HepG2 (cell line): ENCODE data around the gene SUPT6H. TPM values are rescaled to one million over a fixed set of nuclear protein-coding genes. Genes with fewer than 3 reads are reported as not detected.
A peak's percentile ranks its signal among the peaks of the same experiment; 100 is the strongest.

ENCODE experiments used
- FOSL2 ChIP-seq: sonication (generic); formaldehyde crosslinking; IDR thresholded peaks from 2 replicates; pipeline ENCODE4 v1.4.0; 2020; ENCODE audit warnings: missing genetic modification reagents
- GFI1 ChIP-seq: sonication (generic); formaldehyde crosslinking; IDR thresholded peaks from 2 replicates; pipeline ENCODE4 v1.5.0; 2020; ENCODE audit warnings: missing genetic modification reagents, mild to moderate bottlenecking, borderline replicate concordance
- HMG20B ChIP-seq: conservative IDR thresholded peaks from 2 replicates; pipeline ENCODE4 v1.6.1; 2016; ENCODE audit warnings: missing genetic modification reagents, missing compliant biosample characterization
- HMGA1 ChIP-seq: sonication (generic); formaldehyde crosslinking; conservative IDR thresholded peaks from 2 replicates; pipeline ENCODE4 v1.4.0; 2020; ENCODE audit warnings: missing genetic modification reagents
- HNRNPUL1 ChIP-seq: fragments of 200-400 bp; formaldehyde crosslinking; IDR thresholded peaks from 2 replicates; pipeline ENCODE4 v1.6.1; 2017; ENCODE audit warnings: low read depth, mild to moderate bottlenecking, low read length, moderate library complexity
- KAT8 ChIP-seq: IDR thresholded peaks from 2 replicates; pipeline ENCODE4 v1.6.1; 2016; ENCODE audit warnings: missing genetic modification reagents, missing compliant biosample characterization
- MXI1 ChIP-seq: IDR thresholded peaks from 3 replicates; pipeline ENCODE4 v1.6.1; 2012; ENCODE audit warnings: low read depth, low read length, inconsistent platforms, borderline replicate concordance
- MYC ChIP-seq: sonication (generic); formaldehyde crosslinking; IDR thresholded peaks from 2 replicates; pipeline ENCODE4 v1.9.0; 2021; ENCODE audit warnings: missing genetic modification reagents, borderline replicate concordance
- RARA ChIP-seq: IDR thresholded peaks from 2 replicates; pipeline ENCODE4 v1.6.1; 2016; ENCODE audit warnings: missing genetic modification reagents, missing compliant biosample characterization
- RARG ChIP-seq: sonication (generic); formaldehyde crosslinking; IDR thresholded peaks from 2 replicates; pipeline ENCODE4 v1.4.0; 2020; ENCODE audit warnings: low read depth, mild to moderate bottlenecking, missing genetic modification reagents
- RXRB ChIP-seq: IDR thresholded peaks from 2 replicates; pipeline ENCODE4 v1.6.1; 2016; ENCODE audit warnings: borderline replicate concordance, missing genetic modification reagents, missing compliant biosample characterization
- SP140L ChIP-seq: sonication (generic); formaldehyde crosslinking; IDR thresholded peaks from 2 replicates; pipeline ENCODE4 v1.4.0; 2020; ENCODE audit warnings: missing genetic modification reagents, borderline replicate concordance
- TEAD2 ChIP-seq: sonication (generic); formaldehyde crosslinking; IDR thresholded peaks from 2 replicates; pipeline ENCODE4 v1.9.0; 2021; ENCODE audit warnings: missing genetic modification reagents
- ZBTB42 ChIP-seq: sonication (generic); formaldehyde crosslinking; IDR thresholded peaks from 2 replicates; pipeline ENCODE4 v1.5.0; 2020; ENCODE audit warnings: mild to moderate bottlenecking, missing genetic modification reagents
- ZNF441 ChIP-seq: sonication (generic); formaldehyde crosslinking; IDR thresholded peaks from 2 replicates; pipeline ENCODE4 v1.7.0; 2021; ENCODE audit warnings: missing genetic modification reagents, borderline replicate concordance
- ZNF530 ChIP-seq: sonication (generic); formaldehyde crosslinking; IDR thresholded peaks from 2 replicates; pipeline ENCODE4 v1.5.0; 2020; ENCODE audit warnings: low read depth, mild to moderate bottlenecking, missing genetic modification reagents
- ZNF552 ChIP-seq: sonication (generic); formaldehyde crosslinking; IDR thresholded peaks from 2 replicates; pipeline ENCODE4 v1.9.0; 2022; ENCODE audit warnings: missing genetic modification reagents, mild to moderate bottlenecking, borderline replicate concordance
- ZNF737 ChIP-seq: sonication (generic); formaldehyde crosslinking; IDR thresholded peaks from 2 replicates; pipeline ENCODE4 v1.5.0; 2020; ENCODE audit warnings: missing genetic modification reagents, mild to moderate bottlenecking, borderline replicate concordance
- ZNF841 ChIP-seq: sonication (generic); formaldehyde crosslinking; IDR thresholded peaks from 2 replicates; pipeline ENCODE4 v1.8.1; 2023; ENCODE audit warnings: missing genetic modification reagents, borderline replicate concordance
- ZSCAN20 ChIP-seq: sonication (generic); formaldehyde crosslinking; IDR thresholded peaks from 2 replicates; pipeline ENCODE4 v1.4.0; 2020; ENCODE audit warnings: missing genetic modification reagents, mild to moderate bottlenecking, borderline replicate concordance
- polyA plus RNA-seq, 8 experiments: library from polyadenylated mRNA; depleted of rRNA in 3 of 8; stranded (reverse) in 7 of 8; unstranded in 1 of 8; fragments of >200 nt; fragmentation: Illumina TruSeq in 4 of 8; extraction: Trizol in 4 of 8; gene quantifications; 2 replicates each; pipeline versions ENCODE4 v1.2.1 to v1.2.3, GENCODE V29; 2011 to 2016; ENCODE audit warnings: low read depth in 4 of 8, missing spikeins in 1 of 8, mixed read lengths in 1 of 8; ENCODE audit not compliant: insufficient read depth in 1 of 8
- total RNA-seq, 5 experiments: library from RNA; depleted of rRNA; stranded (reverse); fragments of >200 nt; fragmentation: Illumina TruSeq; extraction: Trizol; gene quantifications; 2 replicates each; pipeline ENCODE4 v1.2.3, GENCODE V29; 2016; ENCODE audit warnings: low read depth in 1 of 5
- TF ChIP-seq, protein P1 (sequence below): sonication (generic); formaldehyde crosslinking; conservative IDR thresholded peaks from 2 replicates; pipeline ENCODE4 v1.4.0; 2020; ENCODE audit warnings: missing genetic modification reagents
- TF ChIP-seq, protein P2 (sequence below): sonication (generic); formaldehyde crosslinking; IDR thresholded peaks from 2 replicates; pipeline ENCODE4 v1.5.0; 2020; ENCODE audit warnings: mild to moderate bottlenecking, missing genetic modification reagents

SUPT6H gene
- total and polyA plus RNA-seq, 2 of the 13 experiments (the other 11 are each of a cell fraction or from before 2014, with no cell fraction given): 32.7 to 39.9 TPM

DNA sequence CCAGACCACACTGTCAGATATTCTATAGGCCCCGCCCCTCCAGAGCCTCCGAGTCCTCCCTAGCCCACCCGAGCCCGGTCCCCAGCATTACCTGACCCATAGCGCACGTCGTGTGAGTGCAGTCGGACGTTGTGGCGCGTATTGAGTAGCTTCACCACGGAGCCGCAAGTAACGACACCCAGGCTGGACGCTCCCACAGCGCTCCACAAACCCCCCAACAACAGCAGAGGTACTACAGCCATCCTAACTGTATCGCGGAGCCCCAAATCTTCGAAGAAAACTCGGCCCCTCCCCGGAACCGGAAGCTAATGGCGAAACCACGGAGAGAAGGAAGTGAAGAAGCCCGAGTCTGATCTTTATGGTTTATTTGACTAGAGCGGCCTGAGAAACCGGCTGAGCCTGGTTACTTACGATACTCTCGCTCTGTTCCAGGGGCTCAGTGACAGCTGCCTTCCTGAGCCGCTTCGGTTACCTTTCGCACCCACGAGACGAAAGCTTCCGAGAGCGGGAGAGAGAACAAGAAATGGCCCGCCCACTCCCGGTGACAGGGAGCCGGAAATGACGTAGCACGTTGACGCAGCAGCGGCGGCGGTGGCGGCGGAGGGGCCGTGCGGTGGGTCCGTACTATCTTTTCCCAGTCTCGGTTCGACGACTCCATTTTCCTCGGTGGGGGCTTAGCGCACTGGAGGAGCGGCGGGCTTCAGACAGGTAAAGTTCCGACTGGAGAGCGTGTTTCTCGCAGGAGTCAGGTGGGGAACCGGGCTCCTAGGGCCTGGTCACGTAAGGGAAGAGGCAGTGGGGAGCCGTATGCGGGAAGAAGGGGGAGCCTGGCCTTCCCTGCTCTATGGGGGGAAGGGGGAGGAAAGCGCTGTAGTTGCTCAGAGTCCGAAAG lies at the start of gene SUPT6H, which contains the start of gene SDF2 (continued):
- TF ChIP-seq FOSL2 (CRISPR knock-in tag) (peak; percentile 53), RXRB (CRISPR knock-in tag) (peak; percentile 52), ZBTB42 (CRISPR knock-in tag) (no peak), ZNF530 (no peak), TEAD2 (CRISPR knock-in tag) (no peak), MYC (CRISPR knock-in tag) (no peak), KAT8 (CRISPR knock-in tag) (peak; percentile 93), SP140L (CRISPR knock-in tag) (0 out of 2 replicates have a peak, but pooled peaks have one; percentile 47), HNRNPUL1 (no peak), ZNF737 (peak; percentile 50; the same call in 1 of the 2 replicates), ZNF552 (CRISPR knock-in tag) (no peak), RARG (no peak), RARA (CRISPR knock-in tag) (0 out of 2 replicates have a peak, but pooled peaks have one; percentile 20), MXI1 (peak; percentile 34; the same call in 1 of the 3 replicates), HMG20B (CRISPR knock-in tag) (0 out of 2 replicates have a peak, but pooled peaks have one; percentile 21), ZNF441 (CRISPR knock-in tag) (no peak), ZNF841 (CRISPR knock-in tag) (no peak), HMGA1 (CRISPR knock-in tag) (no peak), GFI1 (CRISPR knock-in tag) (peak; percentile 51; the same call in 1 of the 2 replicates), ZSCAN20 (CRISPR knock-in tag) (no peak)
- TF ChIP-seq, protein P1, sequence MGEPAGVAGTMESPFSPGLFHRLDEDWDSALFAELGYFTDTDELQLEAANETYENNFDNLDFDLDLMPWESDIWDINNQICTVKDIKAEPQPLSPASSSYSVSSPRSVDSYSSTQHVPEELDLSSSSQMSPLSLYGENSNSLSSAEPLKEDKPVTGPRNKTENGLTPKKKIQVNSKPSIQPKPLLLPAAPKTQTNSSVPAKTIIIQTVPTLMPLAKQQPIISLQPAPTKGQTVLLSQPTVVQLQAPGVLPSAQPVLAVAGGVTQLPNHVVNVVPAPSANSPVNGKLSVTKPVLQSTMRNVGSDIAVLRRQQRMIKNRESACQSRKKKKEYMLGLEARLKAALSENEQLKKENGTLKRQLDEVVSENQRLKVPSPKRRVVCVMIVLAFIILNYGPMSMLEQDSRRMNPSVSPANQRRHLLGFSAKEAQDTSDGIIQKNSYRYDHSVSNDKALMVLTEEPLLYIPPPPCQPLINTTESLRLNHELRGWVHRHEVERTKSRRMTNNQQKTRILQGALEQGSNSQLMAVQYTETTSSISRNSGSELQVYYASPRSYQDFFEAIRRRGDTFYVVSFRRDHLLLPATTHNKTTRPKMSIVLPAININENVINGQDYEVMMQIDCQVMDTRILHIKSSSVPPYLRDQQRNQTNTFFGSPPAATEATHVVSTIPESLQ (CRISPR knock-in tag): no peak; the same call in 1 of the 2 replicates
- TF ChIP-seq, protein P2, sequence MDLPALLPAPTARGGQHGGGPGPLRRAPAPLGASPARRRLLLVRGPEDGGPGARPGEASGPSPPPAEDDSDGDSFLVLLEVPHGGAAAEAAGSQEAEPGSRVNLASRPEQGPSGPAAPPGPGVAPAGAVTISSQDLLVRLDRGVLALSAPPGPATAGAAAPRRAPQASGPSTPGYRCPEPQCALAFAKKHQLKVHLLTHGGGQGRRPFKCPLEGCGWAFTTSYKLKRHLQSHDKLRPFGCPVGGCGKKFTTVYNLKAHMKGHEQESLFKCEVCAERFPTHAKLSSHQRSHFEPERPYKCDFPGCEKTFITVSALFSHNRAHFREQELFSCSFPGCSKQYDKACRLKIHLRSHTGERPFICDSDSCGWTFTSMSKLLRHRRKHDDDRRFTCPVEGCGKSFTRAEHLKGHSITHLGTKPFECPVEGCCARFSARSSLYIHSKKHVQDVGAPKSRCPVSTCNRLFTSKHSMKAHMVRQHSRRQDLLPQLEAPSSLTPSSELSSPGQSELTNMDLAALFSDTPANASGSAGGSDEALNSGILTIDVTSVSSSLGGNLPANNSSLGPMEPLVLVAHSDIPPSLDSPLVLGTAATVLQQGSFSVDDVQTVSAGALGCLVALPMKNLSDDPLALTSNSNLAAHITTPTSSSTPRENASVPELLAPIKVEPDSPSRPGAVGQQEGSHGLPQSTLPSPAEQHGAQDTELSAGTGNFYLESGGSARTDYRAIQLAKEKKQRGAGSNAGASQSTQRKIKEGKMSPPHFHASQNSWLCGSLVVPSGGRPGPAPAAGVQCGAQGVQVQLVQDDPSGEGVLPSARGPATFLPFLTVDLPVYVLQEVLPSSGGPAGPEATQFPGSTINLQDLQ (CRISPR knock-in tag): 0 out of 2 replicates have a peak, but pooled peaks have one; percentile 51
